ENCODE measurements around the gene NRG2. TPM values are rescaled to one million over a fixed set of nuclear protein-coding genes. Genes with fewer than 3 reads are reported as not detected.

Gene NRG2
- total RNA-seq, 1 experiment from 2014 or later: not detected

- H3K9me2 ChIP-seq (replicated peaks; ENCODE audit: insufficient read depth, low read length): no peaks in the 10 kb centered on the region
- H3K4me2 ChIP-seq (ENCODE audit: low read depth, low read length, poor library complexity, severe bottlenecking): no peak overlapping the region
- H3K9me3 ChIP-seq (ENCODE audit: low read length): no peaks in the 10 kb centered on the region
- no peaks in the 10 kb centered on the region for H3K27me3 ChIP-seq (ENCODE audit: low read length)
- H3K4me1 ChIP-seq (ENCODE audit: low read length): no peaks in the 10 kb centered on the region
- no peak overlapping the region for H2AFZ ChIP-seq (ENCODE audit: low read length)
- no peaks in the 10 kb centered on the region for H3K36me3 ChIP-seq (ENCODE audit: insufficient read depth, low read length)
- no peak overlapping the region for H3K9ac ChIP-seq (ENCODE audit: low read length)
- DNase-seq: no peak
- H3K79me2 ChIP-seq (ENCODE audit: low read length): no peaks in the 10 kb centered on the region
- H4K20me1 ChIP-seq (ENCODE audit: insufficient read depth, low read depth, low read length): no peaks in the 10 kb centered on the region
- no peak overlapping the region for H3K27ac ChIP-seq (ENCODE audit: low read length)
- H3K4me3 ChIP-seq (ENCODE audit: low read length): no peak overlapping the region
These were observed 201.6 kb downstream of the NRG2 start for GRCh38 chr5:139841549-139841948.

GRCh38 chr5:139839918-139840317, 203.2 kb downstream of the NRG2 start:
- Histone ChIP-seq H3K4me3 (ENCODE audit: low read length) (no peak overlapping the region), H3K36me3 (ENCODE audit: insufficient read depth, low read length) (no peaks in the 10 kb centered on the region), H3K9ac (ENCODE audit: low read length) (no peak overlapping the region), H2AFZ (ENCODE audit: low read length) (no peak overlapping the region), H3K79me2 (ENCODE audit: low read length) (no peaks in the 10 kb centered on the region), H3K9me3 (ENCODE audit: low read length) (no peaks in the 10 kb centered on the region), H3K27ac (ENCODE audit: low read length) (no peak overlapping the region), H3K9me2 (replicated peaks; ENCODE audit: insufficient read depth, low read length) (no peaks in the 10 kb centered on the region), H3K27me3 (ENCODE audit: low read length) (no peaks in the 10 kb centered on the region), H4K20me1 (ENCODE audit: insufficient read depth, low read depth, low read length) (no peaks in the 10 kb centered on the region), H3K4me2 (ENCODE audit: low read depth, low read length, poor library complexity, severe bottlenecking) (no peak overlapping the region), H3K4me1 (ENCODE audit: low read length) (no peaks in the 10 kb centered on the region)
- no peak for DNase-seq

GRCh38 chr5:139839232-139839815, 203.8 kb downstream of the NRG2 start:
- no peak for DNase-seq

GRCh38 chr5:139838381-139839197, 204.5 kb downstream of the NRG2 start:
- Histone ChIP-seq H3K4me1 (ENCODE audit: low read length) (no peaks in the 10 kb centered on the region), H3K27me3 (ENCODE audit: low read length) (no peaks in the 10 kb centered on the region), H3K27ac (ENCODE audit: low read length) (no peak overlapping the region), H3K79me2 (ENCODE audit: low read length) (no peaks in the 10 kb centered on the region), H3K4me2 (ENCODE audit: low read depth, low read length, poor library complexity, severe bottlenecking) (no peak overlapping the region), H3K9me3 (ENCODE audit: low read length) (no peaks in the 10 kb centered on the region), H3K9ac (ENCODE audit: low read length) (no peak overlapping the region), H2AFZ (ENCODE audit: low read length) (no peak overlapping the region), H4K20me1 (ENCODE audit: insufficient read depth, low read depth, low read length) (no peaks in the 10 kb centered on the region), H3K9me2 (replicated peaks; ENCODE audit: insufficient read depth, low read length) (no peaks in the 10 kb centered on the region), H3K4me3 (ENCODE audit: low read length) (no peak overlapping the region), H3K36me3 (ENCODE audit: insufficient read depth, low read length) (no peaks in the 10 kb centered on the region)
- no peak for DNase-seq

More at GRCh38 chr5:139839232-139839815, 203.8 kb downstream of the NRG2 start:
- no peaks in the 10 kb centered on the region for H4K20me1 ChIP-seq (ENCODE audit: insufficient read depth, low read depth, low read length)
- H3K27me3 ChIP-seq (ENCODE audit: low read length): no peaks in the 10 kb centered on the region
- H3K4me1 ChIP-seq (ENCODE audit: low read length): no peaks in the 10 kb centered on the region
- H3K79me2 ChIP-seq (ENCODE audit: low read length): no peaks in the 10 kb centered on the region
- H3K9ac ChIP-seq (ENCODE audit: low read length): no peak overlapping the region
- no peaks in the 10 kb centered on the region for H3K9me3 ChIP-seq (ENCODE audit: low read length)
- no peaks in the 10 kb centered on the region for H3K9me2 ChIP-seq (replicated peaks; ENCODE audit: insufficient read depth, low read length)
- H3K27ac ChIP-seq (ENCODE audit: low read length): no peak overlapping the region
- H3K36me3 ChIP-seq (ENCODE audit: insufficient read depth, low read length): no peaks in the 10 kb centered on the region
- no peak overlapping the region for H3K4me3 ChIP-seq (ENCODE audit: low read length)
- no peak overlapping the region for H3K4me2 ChIP-seq (ENCODE audit: low read depth, low read length, poor library complexity, severe bottlenecking)
- H2AFZ ChIP-seq (ENCODE audit: low read length): no peak overlapping the region

GRCh38 chr5:139837711-139838380, 205.3 kb downstream of the NRG2 start:
- Histone ChIP-seq H3K27ac (ENCODE audit: low read length) (no peak overlapping the region), H3K9me2 (replicated peaks; ENCODE audit: insufficient read depth, low read length) (no peaks in the 10 kb centered on the region), H2AFZ (ENCODE audit: low read length) (no peak overlapping the region), H4K20me1 (ENCODE audit: insufficient read depth, low read depth, low read length) (no peaks in the 10 kb centered on the region), H3K36me3 (ENCODE audit: insufficient read depth, low read length) (no peaks in the 10 kb centered on the region), H3K27me3 (ENCODE audit: low read length) (no peaks in the 10 kb centered on the region), H3K79me2 (ENCODE audit: low read length) (no peaks in the 10 kb centered on the region), H3K4me3 (ENCODE audit: low read length) (no peak overlapping the region), H3K4me1 (ENCODE audit: low read length) (no peaks in the 10 kb centered on the region), H3K4me2 (ENCODE audit: low read depth, low read length, poor library complexity, severe bottlenecking) (no peak overlapping the region), H3K9me3 (ENCODE audit: low read length) (no peaks in the 10 kb centered on the region), H3K9ac (ENCODE audit: low read length) (no peak overlapping the region)
- DNase-seq: no peak

GRCh38 chr5:139836469-139837208, 206.5 kb downstream of the NRG2 start:
- Histone ChIP-seq H3K4me2 (ENCODE audit: low read depth, low read length, poor library complexity, severe bottlenecking) (no peak overlapping the region), H3K79me2 (ENCODE audit: low read length) (no peaks in the 10 kb centered on the region), H3K4me1 (ENCODE audit: low read length) (no peaks in the 10 kb centered on the region), H3K9me3 (ENCODE audit: low read length) (no peaks in the 10 kb centered on the region), H3K27me3 (ENCODE audit: low read length) (no peaks in the 10 kb centered on the region), H3K4me3 (ENCODE audit: low read length) (no peak overlapping the region), H3K27ac (ENCODE audit: low read length) (no peak overlapping the region), H4K20me1 (ENCODE audit: insufficient read depth, low read depth, low read length) (no peaks in the 10 kb centered on the region), H2AFZ (ENCODE audit: low read length) (no peak overlapping the region), H3K9ac (ENCODE audit: low read length) (no peak overlapping the region), H3K9me2 (replicated peaks; ENCODE audit: insufficient read depth, low read length) (no peaks in the 10 kb centered on the region), H3K36me3 (ENCODE audit: insufficient read depth, low read length) (no peaks in the 10 kb centered on the region)
- no peak for DNase-seq

GRCh38 chr5:139835656-139836055, 207.4 kb downstream of the NRG2 start:
- Histone ChIP-seq H3K9me3 (ENCODE audit: low read length) (no peaks in the 10 kb centered on the region), H3K36me3 (ENCODE audit: insufficient read depth, low read length) (no peaks in the 10 kb centered on the region), H3K9me2 (replicated peaks; ENCODE audit: insufficient read depth, low read length) (no peaks in the 10 kb centered on the region), H3K27ac (ENCODE audit: low read length) (no peak overlapping the region), H3K4me3 (ENCODE audit: low read length) (no peak overlapping the region), H3K4me1 (ENCODE audit: low read length) (no peaks in the 10 kb centered on the region), H3K27me3 (ENCODE audit: low read length) (no peaks in the 10 kb centered on the region), H3K9ac (ENCODE audit: low read length) (no peak overlapping the region), H3K79me2 (ENCODE audit: low read length) (no peaks in the 10 kb centered on the region), H4K20me1 (ENCODE audit: insufficient read depth, low read depth, low read length) (no peaks in the 10 kb centered on the region), H2AFZ (ENCODE audit: low read length) (no peak overlapping the region), H3K4me2 (ENCODE audit: low read depth, low read length, poor library complexity, severe bottlenecking) (no peak overlapping the region)
- no peak for DNase-seq

- no peaks in the 10 kb centered on the region for H3K4me1 ChIP-seq (ENCODE audit: low read length)
- no peaks in the 10 kb centered on the region for H4K20me1 ChIP-seq (ENCODE audit: insufficient read depth, low read depth, low read length)
- no peak overlapping the region for H3K4me3 ChIP-seq (ENCODE audit: low read length)
- no peak overlapping the region for H3K9ac ChIP-seq (ENCODE audit: low read length)
- no peak for DNase-seq
- H3K27me3 ChIP-seq (ENCODE audit: low read length): no peaks in the 10 kb centered on the region
- no peaks in the 10 kb centered on the region for H3K36me3 ChIP-seq (ENCODE audit: insufficient read depth, low read length)
- no peak overlapping the region for H3K27ac ChIP-seq (ENCODE audit: low read length)
- no peaks in the 10 kb centered on the region for H3K79me2 ChIP-seq (ENCODE audit: low read length)
- no peaks in the 10 kb centered on the region for H3K9me2 ChIP-seq (replicated peaks; ENCODE audit: insufficient read depth, low read length)
- H3K4me2 ChIP-seq (ENCODE audit: low read depth, low read length, poor library complexity, severe bottlenecking): no peak overlapping the region
- H3K9me3 ChIP-seq (ENCODE audit: low read length): no peaks in the 10 kb centered on the region
- H2AFZ ChIP-seq (ENCODE audit: low read length): no peak overlapping the region
These were observed 209.6 kb downstream of the NRG2 start for GRCh38 chr5:139833525-139833924.
